Stimulated activated CD4-positive, alpha-beta T cell treated with anti-CD3 and anti-CD28 coated beads, Interleukin-1b, Interleukin-23, amount 100 ng/mL, for 48 hours (primary cell): ENCODE results near the gene PRR35.
A peak's percentile ranks its signal among the peaks of the same experiment; 100 is the strongest.
"Not testable (repeated sequence)": the region's sequence is repeated elsewhere in the genome, so short reads cannot be mapped to it uniquely, and the experiment has no call there.

Experiments used
- DNase-seq: peaks from one replicate; pipeline ENCODE4 v3.0.0-alpha.2; 2020

The PRR35 gene

GRCh38 chr16:597655-598054, 37.5 kb downstream of the PRR35 start:
- not testable (repeated sequence) for DNase-seq

- DNase-seq = no peak
Observed at GRCh38 chr16:598823-599739, 38.9 kb downstream of the PRR35 start.

DNA sequence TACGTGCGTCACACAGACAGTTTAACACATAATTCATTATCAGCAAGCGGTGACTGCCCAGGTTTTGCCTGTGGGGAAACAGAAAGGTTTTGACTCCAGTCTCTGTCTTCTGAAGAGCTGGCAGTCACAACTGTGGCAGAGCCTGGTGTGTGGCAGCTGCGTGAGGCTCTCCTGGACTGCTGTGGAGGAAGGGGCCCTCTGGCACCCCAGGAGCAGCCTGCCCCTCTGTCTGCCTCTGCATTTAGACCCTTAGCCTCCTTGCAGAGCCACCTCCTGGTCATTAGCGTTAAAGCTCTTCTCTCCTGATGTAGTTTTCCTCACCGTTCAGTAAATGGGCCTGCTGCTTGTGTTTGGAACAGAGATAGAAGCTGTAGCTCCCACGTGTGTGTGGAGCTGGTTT, 40.6 kb downstream of the PRR35 start:
- DNase-seq = no peak

DNA sequence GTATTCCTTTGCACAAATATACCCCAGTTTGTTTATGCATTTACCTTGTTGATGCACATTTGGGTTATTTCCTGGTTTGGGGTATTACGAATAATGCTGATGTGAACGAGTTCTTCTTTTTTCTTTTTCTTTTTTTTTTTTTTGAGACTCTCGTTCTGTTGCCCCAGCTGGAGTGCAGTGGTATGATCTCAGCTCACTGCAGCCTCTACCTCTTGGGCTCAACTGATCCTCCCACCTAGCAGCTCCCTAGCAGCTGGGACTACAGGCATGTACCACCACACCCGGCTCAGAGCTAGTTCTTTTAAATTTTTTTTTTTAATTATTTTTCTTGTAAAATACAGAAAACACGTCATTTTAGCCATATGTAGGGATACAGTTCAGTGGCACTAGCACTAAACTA, 43.7 kb downstream of the PRR35 start:
- DNase-seq = no peak

DNA sequence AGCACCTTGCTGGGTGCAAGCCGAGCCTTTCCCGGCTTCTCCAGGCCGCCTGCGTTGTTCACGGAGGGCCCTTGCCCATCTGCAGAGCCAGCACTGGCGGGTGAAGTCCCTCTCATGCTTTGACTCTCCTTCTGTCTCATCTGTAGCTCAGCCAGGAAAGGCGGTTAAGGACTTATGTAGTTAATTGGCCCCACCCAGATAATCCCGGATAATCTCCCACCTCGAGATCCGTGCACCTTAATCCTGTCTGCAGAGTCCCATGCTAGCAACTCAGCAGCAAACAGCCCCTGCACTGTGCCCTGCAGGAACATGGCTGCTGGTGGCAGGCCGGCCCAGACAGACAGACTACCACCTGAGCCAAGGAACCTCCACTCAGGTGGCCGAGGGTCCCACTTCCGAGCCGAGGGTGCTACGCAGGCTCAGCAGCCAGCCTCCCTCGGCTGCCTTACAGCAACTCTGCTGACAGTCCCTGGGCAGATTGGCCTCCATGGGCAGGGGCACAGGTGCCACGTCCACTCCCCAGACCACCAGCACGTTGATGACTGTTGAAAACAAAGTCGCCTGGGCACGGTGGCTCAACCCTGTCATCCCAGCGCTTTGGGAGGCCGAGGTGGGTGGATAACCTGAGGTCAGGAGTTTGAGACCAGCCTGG, 46.6 kb downstream of the PRR35 start:
- no peak for DNase-seq

DNA sequence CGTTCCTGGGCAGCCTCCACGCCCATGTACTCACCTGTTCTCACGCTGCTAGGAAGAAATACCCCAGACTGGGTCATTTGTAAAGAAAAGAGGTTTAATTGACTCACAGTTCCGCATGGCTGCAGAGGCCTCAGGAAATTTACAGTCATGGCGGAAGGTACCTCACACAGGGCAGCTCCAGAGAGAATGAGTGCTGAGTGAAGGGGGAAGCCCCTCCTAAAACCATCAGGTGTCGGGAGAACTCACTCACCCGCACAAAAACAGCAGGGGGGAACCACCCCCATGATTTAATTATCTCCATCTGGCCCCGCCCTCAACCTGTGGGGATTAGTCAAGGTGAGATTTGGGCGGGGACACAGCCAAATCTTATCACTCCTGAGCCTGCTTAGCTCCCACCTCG, 47.8 kb downstream of the PRR35 start:
- peak; percentile 85 for DNase-seq

DNA sequence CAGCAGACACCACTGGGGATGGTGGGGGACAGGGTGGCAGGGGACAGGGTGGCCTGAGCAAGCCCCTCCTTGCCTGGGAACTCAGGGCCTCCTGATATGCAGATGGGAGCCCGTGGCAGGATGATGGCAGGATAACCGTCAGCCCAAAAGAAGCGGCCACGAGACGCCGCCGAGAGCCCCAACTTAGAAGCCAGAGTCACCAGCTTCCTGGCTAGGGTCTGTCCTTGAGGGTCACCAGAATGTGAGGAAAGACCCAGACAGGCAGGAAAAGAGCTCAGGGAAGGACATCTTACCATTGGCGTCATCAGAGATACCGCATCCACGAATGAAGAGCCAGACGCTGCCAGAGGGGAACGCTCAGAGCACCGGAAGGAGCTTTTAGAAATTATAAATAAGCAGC, 49.1 kb downstream of the PRR35 start:
- no peak for DNase-seq

GRCh38 chr16:609984-610383, 49.8 kb downstream of the PRR35 start:
- DNase-seq = no peak

- peak; percentile 65 for DNase-seq
Observed at GRCh38 chr16:610513-611381, 50.6 kb downstream of the PRR35 start.

- no peak for DNase-seq
Observed at GRCh38 chr16:615122-615521, 54.9 kb downstream of the PRR35 start.
